ENCODE measurements around the gene PTBP2. TPM values are rescaled to one million over a fixed set of nuclear protein-coding genes. Genes with fewer than 3 reads are reported as not detected.

Gene PTBP2, protein sequence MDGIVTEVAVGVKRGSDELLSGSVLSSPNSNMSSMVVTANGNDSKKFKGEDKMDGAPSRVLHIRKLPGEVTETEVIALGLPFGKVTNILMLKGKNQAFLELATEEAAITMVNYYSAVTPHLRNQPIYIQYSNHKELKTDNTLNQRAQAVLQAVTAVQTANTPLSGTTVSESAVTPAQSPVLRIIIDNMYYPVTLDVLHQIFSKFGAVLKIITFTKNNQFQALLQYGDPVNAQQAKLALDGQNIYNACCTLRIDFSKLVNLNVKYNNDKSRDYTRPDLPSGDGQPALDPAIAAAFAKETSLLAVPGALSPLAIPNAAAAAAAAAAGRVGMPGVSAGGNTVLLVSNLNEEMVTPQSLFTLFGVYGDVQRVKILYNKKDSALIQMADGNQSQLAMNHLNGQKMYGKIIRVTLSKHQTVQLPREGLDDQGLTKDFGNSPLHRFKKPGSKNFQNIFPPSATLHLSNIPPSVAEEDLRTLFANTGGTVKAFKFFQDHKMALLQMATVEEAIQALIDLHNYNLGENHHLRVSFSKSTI
- total RNA-seq: 15.0 TPM
- long read RNA-seq, full-length matches to known transcripts: 4 of 9 reads
- long read RNA-seq, partial matches to known transcripts: 2 of 9 reads
- long read RNA-seq, other reads (novel, unspliced or antisense): 3 of 9 reads

GRCh38 chr1:96721416-96722160, at the start of gene PTBP2:
TSS of gene PTBP2 (plus strand) at chr1:96721784. CDS start at chr1:96721865, 81 bp downstream.
- DNase-seq (ENCODE audit: low spot score): peak; percentile 93
- intact Hi-C loops (cut with DNase I): no loop called here

DNA sequence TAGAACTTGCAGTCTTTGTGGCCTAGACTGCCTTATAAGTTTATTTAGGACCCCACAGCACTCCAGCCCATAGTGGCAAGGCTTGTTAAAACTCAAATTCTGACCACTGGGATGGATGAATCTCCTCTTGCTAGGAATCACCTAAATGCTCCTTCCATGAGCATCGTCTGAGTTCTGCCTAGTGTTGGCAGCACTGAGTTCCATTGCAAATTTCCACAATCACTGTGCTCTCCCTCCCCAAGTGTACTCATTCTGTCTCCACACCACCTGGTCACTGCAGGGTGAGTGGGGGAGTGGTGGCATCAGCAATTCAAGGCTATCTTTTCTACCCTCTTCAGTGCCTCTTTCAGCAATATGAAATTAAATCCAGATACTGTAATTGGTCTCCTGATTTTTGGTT, 46.7 kb upstream of the PTBP2 start:
- intact Hi-C loops (cut with DNase I): no loop called here
- no peak for DNase-seq (ENCODE audit: low spot score)

GRCh38 chr1:96682056-96682455, 39.5 kb upstream of the PTBP2 start:
- intact Hi-C loops (cut with DNase I): no loop called here
- no peak for DNase-seq (ENCODE audit: low spot score)

- no peak for DNase-seq (ENCODE audit: low spot score)
- intact Hi-C loops (cut with DNase I): no loop called here
Observed at GRCh38 chr1:96683931-96684330, 37.7 kb upstream of the PTBP2 start.

- DNase-seq (ENCODE audit: low spot score): no peak
- intact Hi-C loops (cut with DNase I): no loop called here
Observed at GRCh38 chr1:96684744-96685143, 36.8 kb upstream of the PTBP2 start.

GRCh38 chr1:96688767-96689166, 32.8 kb upstream of the PTBP2 start:
- no peak for DNase-seq (ENCODE audit: low spot score)
- intact Hi-C loops (cut with DNase I): no loop called here

DNA sequence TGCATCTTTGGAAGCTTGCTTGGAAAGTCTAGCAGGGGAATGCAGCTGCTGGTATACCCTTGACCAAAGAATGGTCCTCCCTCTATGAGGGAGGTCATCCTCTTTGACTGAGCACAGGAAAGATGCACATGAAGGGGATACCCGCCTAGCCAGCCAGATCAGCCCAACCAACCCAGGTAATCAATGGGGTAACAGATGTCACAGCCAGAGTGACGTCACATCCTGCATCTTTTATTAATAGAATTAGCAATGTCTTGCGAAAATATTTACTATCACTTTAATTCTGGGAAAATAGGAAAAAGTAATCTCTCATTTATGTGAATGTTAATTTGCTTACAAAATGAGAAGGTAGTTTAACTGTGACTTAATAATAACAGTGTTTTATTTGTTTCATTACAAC, 25.6 kb upstream of the PTBP2 start:
- intact Hi-C loops (cut with DNase I): no loop called here

DNA sequence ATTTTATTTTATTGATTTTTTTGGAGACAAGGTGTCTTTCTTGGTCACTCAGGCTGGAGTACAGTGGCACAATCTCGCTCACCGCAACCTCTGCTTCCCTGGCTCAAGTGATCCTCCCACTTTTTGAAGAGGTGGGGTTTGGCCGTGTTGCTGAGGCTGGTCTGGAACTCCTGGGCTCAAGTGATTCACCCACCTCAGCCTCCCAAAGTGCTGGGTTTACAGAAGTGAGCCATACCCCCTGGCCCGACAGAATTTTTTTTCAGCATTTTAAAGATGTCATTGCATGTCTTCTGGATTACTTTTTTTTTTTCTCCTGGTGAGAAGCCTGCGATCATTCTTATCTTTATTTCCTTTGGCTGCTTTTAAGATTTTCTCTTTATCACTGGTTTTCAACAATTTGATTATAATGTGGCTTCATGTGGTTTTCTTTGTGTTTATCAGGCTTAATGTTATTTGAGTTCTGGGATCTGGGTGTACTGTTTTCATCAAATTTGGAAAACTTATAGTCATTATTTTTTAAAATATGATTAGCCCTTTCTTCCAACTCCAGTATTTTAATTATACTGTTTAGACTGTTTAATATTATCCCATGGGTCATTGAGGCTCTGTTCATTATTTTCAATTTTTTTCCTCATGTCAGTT, 23.1 kb upstream of the PTBP2 start:
- DNase-seq (ENCODE audit: low spot score): no peak
- intact Hi-C loops (cut with DNase I): no loop called here

More for the DNA sequence above, 25.6 kb upstream of the PTBP2 start:
- DNase-seq (ENCODE audit: low spot score): no peak

- DNase-seq (ENCODE audit: low spot score): no peak
- intact Hi-C loops (cut with DNase I): no loop called here
Observed at GRCh38 chr1:96703186-96703585, 18.4 kb upstream of the PTBP2 start.

DNA sequence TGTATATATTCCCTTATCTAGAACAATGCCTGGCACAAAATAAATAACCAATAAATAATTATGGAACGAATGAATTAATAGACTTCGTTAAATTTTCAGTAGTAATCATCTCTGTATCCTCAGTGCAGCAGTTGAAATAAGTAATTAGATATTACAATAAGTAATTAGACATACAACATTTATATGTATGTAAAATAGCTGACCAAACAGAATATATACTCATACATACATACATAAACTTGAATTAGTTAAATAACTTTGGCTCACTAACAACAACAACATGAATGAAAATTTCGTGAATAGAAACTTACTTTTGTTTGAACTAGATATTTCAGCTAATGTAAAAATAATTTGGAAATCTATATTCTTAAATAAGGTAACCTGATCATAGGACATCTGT, 14.6 kb upstream of the PTBP2 start:
- no peak for DNase-seq (ENCODE audit: low spot score)
- intact Hi-C loops (cut with DNase I): no loop called here

- DNase-seq (ENCODE audit: low spot score): no peak
- intact Hi-C loops (cut with DNase I): no loop called here
Observed at GRCh38 chr1:96708482-96708881, 13.1 kb upstream of the PTBP2 start.

GRCh38 chr1:96710708-96711477, 10.7 kb upstream of the PTBP2 start:
- no peak for DNase-seq (ENCODE audit: low spot score)
- intact Hi-C loops (cut with DNase I): no loop called here

GRCh38 chr1:96713649-96714048, 7.9 kb upstream of the PTBP2 start:
- DNase-seq (ENCODE audit: low spot score): no peak
- intact Hi-C loops (cut with DNase I): no loop called here

DNA sequence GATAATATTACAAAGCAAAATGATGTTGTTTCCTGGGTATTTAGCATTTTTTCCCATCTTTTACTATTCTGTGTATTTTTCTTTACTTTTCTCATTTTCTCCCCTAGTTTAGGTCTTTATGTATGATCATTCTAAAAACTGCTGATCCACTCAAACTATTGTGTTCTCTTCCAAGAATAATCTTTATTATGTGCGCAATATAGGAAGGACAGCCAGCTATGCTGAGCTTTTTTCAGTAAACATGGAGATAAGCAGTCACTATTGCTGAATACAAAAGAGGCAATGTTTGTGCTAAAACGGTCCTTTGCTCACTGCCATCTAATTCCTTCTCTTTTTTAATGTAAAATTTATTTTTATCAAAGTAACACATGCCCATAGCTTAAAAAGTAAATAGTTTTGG, 6.7 kb upstream of the PTBP2 start:
- intact Hi-C loops (cut with DNase I): no loop called here
- DNase-seq (ENCODE audit: low spot score): no peak

DNA sequence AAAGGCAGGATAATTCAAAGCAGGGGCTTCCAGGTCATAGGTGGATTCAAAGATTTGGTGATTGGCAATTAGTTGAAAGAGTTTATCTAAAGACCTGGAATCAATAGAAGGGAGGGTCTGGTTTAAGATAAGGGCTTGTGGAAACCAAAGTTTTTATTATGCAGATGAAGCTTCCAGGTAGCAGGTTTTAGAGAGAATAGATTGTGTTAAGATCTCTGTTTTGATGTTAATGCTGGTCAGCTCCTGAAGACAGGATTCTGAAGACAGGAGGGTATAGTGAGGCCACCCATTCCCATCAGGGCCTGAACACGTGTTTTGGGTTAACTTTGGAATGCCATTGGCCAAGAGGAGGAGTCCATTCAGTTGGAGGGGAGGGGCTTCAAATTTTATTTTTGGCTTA, 6.1 kb upstream of the PTBP2 start:
- intact Hi-C loops (cut with DNase I): no loop called here

GRCh38 chr1:96721053-96721415, 550 bp upstream of the PTBP2 start:
- intact Hi-C loops (cut with DNase I): no loop called here
- no peak for DNase-seq (ENCODE audit: low spot score)

More for the DNA sequence above, 6.1 kb upstream of the PTBP2 start:
- no peak for DNase-seq (ENCODE audit: low spot score)

DNA sequence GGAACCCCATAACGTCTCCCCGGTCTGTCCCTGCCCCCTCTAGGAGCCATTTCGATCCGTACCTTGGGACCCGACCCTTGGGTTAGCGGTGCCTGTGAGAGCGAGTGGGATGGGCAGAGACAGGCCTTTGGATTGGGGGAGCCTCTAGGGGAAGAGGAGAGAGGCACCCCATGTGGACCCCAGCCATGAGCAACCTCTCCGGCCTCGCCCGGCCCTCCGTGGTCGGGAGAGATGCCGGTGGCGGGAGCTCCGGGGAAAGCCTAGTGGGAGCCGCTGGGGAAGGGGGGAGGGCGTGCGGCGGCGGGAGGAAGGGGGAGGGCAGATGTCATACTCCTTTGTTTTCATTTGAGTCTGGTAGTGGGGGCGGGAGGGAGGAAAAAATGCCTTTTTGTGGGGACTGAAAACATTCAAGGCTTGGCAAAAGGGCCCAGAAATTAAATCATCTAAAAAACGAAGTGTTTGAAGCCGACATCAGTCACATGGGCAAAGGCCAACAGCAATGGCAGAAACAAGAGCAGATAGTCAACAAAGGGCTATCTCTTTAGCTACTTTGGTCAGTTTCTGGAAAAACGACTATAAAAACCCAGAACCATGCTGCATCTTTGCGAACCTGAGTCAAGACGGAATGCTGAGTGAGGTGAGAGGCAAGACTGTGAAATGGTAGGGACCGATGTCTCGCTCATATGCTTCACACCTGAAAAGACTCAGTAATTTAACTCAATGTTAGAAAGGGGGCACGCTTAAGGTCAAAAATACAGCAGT, 758 bp downstream of the PTBP2 start:
- intact Hi-C loops (cut with DNase I): no loop called here
- DNase-seq (ENCODE audit: low spot score): peak; percentile 88

- DNase-seq (ENCODE audit: low spot score): no peak
- intact Hi-C loops (cut with DNase I): no loop called here
Observed at GRCh38 chr1:96722958-96723357, 1.4 kb downstream of the PTBP2 start.

DNA sequence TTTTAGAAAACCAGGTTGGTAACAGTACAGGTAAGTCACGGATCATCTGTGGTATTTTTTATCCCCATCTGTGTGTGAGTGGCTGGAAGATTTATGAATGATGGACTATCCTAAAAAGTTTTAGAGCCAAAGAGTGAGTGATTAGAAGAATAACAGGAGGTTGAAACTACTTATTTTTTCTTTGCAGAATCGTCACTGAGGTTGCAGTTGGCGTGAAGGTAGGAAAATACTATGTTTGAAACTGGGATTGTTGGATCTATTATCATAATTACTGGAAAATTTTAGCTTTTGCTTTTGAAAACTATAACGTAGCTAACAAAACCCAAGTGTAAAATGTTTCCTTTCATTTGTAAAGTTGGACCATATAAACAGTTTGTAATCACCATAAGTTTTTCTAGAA, 1.8 kb downstream of the PTBP2 start:
- no peak for DNase-seq (ENCODE audit: low spot score)
- intact Hi-C loops (cut with DNase I): no loop called here
